GM06990 (cell line): Measurements from ENCODE around the gene FOXF1.

Experiments
- DNase-seq: peaks from one replicate; pipeline ENCODE4 v3.0.0-alpha.2; 2011; ENCODE audit not compliant: insufficient read length; ENCODE audit errors: extremely low read depth
- H3K27me3 ChIP-seq: replicated peaks from 2 replicates; pipeline ENCODE4 v1.6.0; 2011; ENCODE audit warnings: low read length; ENCODE audit not compliant: control insufficient read depth, insufficient read depth
- H3K36me3 ChIP-seq: 2 replicates; pipeline ENCODE4 v1.5.1; 2011; ENCODE audit warnings: low read length; ENCODE audit not compliant: control insufficient read depth, insufficient read depth
- H3K4me3 ChIP-seq: replicated peaks from 2 replicates; pipeline ENCODE4 v1.5.1; 2011; ENCODE audit warnings: low read depth, mild to moderate bottlenecking, control low read depth, low read length
- CTCF ChIP-seq: IDR thresholded peaks from 2 replicates; pipeline ENCODE4 v1.5.1; 2011; ENCODE audit warnings: low read length, control low read depth, mild to moderate bottlenecking, inconsistent platforms; ENCODE audit not compliant: insufficient read depth, poor library complexity, severe bottlenecking

Gene FOXF1

GRCh38 chr16:86476956-86477534 lies 33.3 kb upstream of the FOXF1 start:
- no peak overlapping the region for H3K4me3 ChIP-seq
- H3K36me3 ChIP-seq = no peaks in the 10 kb centered on the region
- no peak for TF ChIP-seq CTCF
- no peak for DNase-seq
- peaks cover 4% of the 10 kb centered on the region for H3K27me3 ChIP-seq

GRCh38 chr16:86477642-86478041 lies 32.7 kb upstream of the FOXF1 start:
- TF ChIP-seq CTCF = no peak
- Histone ChIP-seq H3K36me3 (no peaks in the 10 kb centered on the region), H3K27me3 (0 out of 2 replicates have a peak, but pooled peaks cover 4% of the 10 kb centered on the region), H3K4me3 (no peak overlapping the region)
- DNase-seq = no peak

DNA sequence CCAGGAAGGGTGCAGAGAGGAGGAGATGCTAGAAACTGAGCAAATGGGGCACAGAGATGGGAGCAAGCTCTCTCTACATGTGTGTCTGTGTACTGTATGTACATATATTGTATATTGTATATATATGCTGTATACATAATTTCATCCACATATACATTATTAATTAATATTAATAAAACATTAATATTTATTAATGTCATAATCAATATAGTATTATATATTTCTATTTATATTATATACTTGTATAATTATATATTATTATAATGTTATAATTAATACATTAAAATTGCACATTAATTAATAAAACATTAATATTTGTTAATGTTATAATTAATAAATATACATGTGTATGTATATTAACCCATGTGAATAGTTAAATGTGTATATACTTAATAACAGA lies 31.5 kb upstream of the FOXF1 start:
- H3K4me3 ChIP-seq = no peak overlapping the region
- TF ChIP-seq CTCF = no peak
- 0 out of 2 replicates have a peak, but pooled peaks cover 4% of the 10 kb centered on the region for H3K27me3 ChIP-seq
- H3K36me3 ChIP-seq = no peaks in the 10 kb centered on the region
- no peak for DNase-seq

GRCh38 chr16:86479419-86479818 lies 30.9 kb upstream of the FOXF1 start:
- Histone ChIP-seq H3K27me3 (0 out of 2 replicates have a peak, but pooled peaks cover 4% of the 10 kb centered on the region), H3K36me3 (no peaks in the 10 kb centered on the region), H3K4me3 (no peak overlapping the region)
- no peak for TF ChIP-seq CTCF
- no peak for DNase-seq

- DNase-seq = no peak
- Histone ChIP-seq H3K4me3 (no peak overlapping the region), H3K36me3 (no peaks in the 10 kb centered on the region), H3K27me3 (0 out of 2 replicates have a peak, but pooled peaks cover 4% of the 10 kb centered on the region)
- no peak for TF ChIP-seq CTCF
Observed at GRCh38 chr16:86480444-86480843, 29.9 kb upstream of the FOXF1 start.

DNA sequence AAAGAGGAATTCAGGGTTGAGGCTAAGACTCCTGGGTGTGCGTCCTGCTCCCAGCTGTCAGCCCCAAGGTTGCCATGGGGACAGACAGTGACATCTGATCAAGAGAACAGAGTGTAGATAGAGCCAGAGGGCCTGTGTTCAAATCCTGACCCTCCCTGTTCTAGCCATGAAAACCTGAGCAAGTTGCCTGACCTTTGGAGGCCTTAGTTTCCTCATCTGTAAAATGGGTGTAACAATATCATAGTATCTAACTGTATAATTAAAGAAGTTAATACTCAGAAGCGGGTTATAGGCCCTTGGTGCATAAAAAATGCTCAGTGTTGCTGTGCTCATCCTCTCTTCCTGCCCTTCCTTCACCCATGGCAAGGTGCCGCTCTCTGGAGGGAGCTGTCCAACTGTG lies 28.7 kb upstream of the FOXF1 start:
- DNase-seq = no peak
- Histone ChIP-seq H3K4me3 (no peak overlapping the region), H3K27me3 (peaks cover 4% of the 10 kb centered on the region; the same call in 1 of the 2 replicates), H3K36me3 (no peaks in the 10 kb centered on the region)
- TF ChIP-seq CTCF = no peak
